ENCODE measurements around the gene ETS2.

GRCh38 chr21:38790059-38790458 lies 15.7 kb upstream of the ETS2 start:
- TF ChIP-seq CTCF (conservative IDR thresholded peaks at IDR 0.05 in 1 of 2, IDR thresholded peaks at IDR 0.05 in 1 of 2; ENCODE audit: extremely low read depth in 1 of 2, insufficient read depth in 1 of 2, low read depth in 1 of 2, low read length in 2 of 2): no peak
- TF ChIP-seq EZH2 (IDR thresholded peaks at IDR 0.05; ENCODE audit: borderline replicate concordance, low read length): no peak

All from mammary epithelial cell (primary cell).